Upper lobe of left lung (tissue), 6 donors: ENCODE results near the gene CBR1. TPM values are rescaled to one million over a fixed set of nuclear protein-coding genes. Genes with fewer than 3 reads are reported as not detected.
"Not testable (repeated sequence)": the region's sequence is repeated elsewhere in the genome, so short reads cannot be mapped to it uniquely, and the experiment has no call there.

Experiments
- ATAC-seq, 2 donors: fragments of 200-7000 bp; cut with Tn5 transposase; one replicate each; pipeline ENCODE4 v1.9.1; 2022; ENCODE audit warnings: mild to moderate bottlenecking in 2 of 2, moderate library complexity in 2 of 2; ENCODE audit not compliant: low FRiP score in 2 of 2
- DNase-seq, 2 donors: peaks; one replicate each; pipeline ENCODE4 v3.0.0-alpha.2; 2019 to 2020
- H3K27ac ChIP-seq, 4 donors: fragments of 200-600 bp; sonication (generic); one replicate each; pipeline ENCODE4 v1.5.1; 2016 to 2019
- H3K27me3 ChIP-seq, 4 donors: fragments of 200-600 bp; sonication (generic); one replicate each; pipeline ENCODE4 v1.5.1; 2017 to 2019
- H3K36me3 ChIP-seq, 4 donors: fragments of 200-600 bp; sonication (generic); one replicate each; pipeline ENCODE4 v1.5.1; 2016 to 2019
- H3K4me1 ChIP-seq, 4 donors: fragments of 200-600 bp; sonication (generic); one replicate each; pipeline ENCODE4 v1.5.1; 2018 to 2019
- H3K4me3 ChIP-seq, 4 donors: fragments of 200-600 bp; sonication (generic); one replicate each; pipeline ENCODE4 v1.5.1; 2017 to 2019; ENCODE audit warnings: mild to moderate bottlenecking in 2 of 4, moderate library complexity in 1 of 4
- H3K9me3 ChIP-seq, 4 donors: fragments of 200-600 bp; sonication (generic); one replicate each; pipeline ENCODE4 v1.5.1; 2018 to 2019
- EP300 ChIP-seq, 4 donors: sonication (generic); formaldehyde crosslinking; IDR thresholded peaks; one replicate each; pipeline ENCODE4 v1.5.1; 2017; ENCODE audit warnings: antibody characterized with exemption in 4 of 4, control low read depth in 2 of 4
- POLR2A ChIP-seq, 4 donors: fragments of 450-650 bp; IDR thresholded peaks; one replicate each; pipeline ENCODE4 v1.5.1; 2016 to 2017; ENCODE audit warnings: antibody characterized with exemption in 4 of 4, mild to moderate bottlenecking in 2 of 4
- POLR2AphosphoS5 ChIP-seq, 2 donors: sonication (generic); formaldehyde crosslinking; IDR thresholded peaks; one replicate each; pipeline ENCODE4 v1.5.1; 2017; ENCODE audit warnings: antibody characterized with exemption in 2 of 2
- WGBS, 2 donors: methylation state at CpG; one replicate each; pipeline ENCODE4 v1.1.5; 2017 to 2018; 5-methylcytosine and 5-hydroxymethylcytosine counted together
- total RNA-seq, 6 donors: library from RNA; depleted of rRNA in 4 of 6; stranded (reverse); fragments of >200 nt in 4 of 6; gene quantifications; one replicate each; pipeline versions ENCODE4 v1.1.0 to v1.2.1, GENCODE V29; 2016 to 2021
- TF ChIP-seq, protein P1 (sequence below), 6 experiments: fragments of 450-650 bp in 4 of 6; fragments of 200-600 bp in 2 of 6; sonication (generic) in 2 of 6; IDR thresholded peaks; one replicate each; pipeline ENCODE4 v1.5.1; 2016 to 2019; ENCODE audit warnings: antibody characterized with exemption in 6 of 6
- donor health status: DM: no; HTN: no; CAD: no; lungs with moderate emphysema.
- donor health status: DM: no; HTN: yes; CAD: no; lungs with severe emphysema.

The CBR1 gene
- total RNA-seq, 6 donors from 2014 or later: 62.6 to 322 (median 106) TPM

GRCh38 chr21:36098182-36098532 lies 28.3 kb downstream of the CBR1 start:
- no peak for ATAC-seq
- 63 to 75% methylated on average over 2 of the region's 2 CpGs for WGBS, 2 donors
- TF ChIP-seq, protein P1, sequence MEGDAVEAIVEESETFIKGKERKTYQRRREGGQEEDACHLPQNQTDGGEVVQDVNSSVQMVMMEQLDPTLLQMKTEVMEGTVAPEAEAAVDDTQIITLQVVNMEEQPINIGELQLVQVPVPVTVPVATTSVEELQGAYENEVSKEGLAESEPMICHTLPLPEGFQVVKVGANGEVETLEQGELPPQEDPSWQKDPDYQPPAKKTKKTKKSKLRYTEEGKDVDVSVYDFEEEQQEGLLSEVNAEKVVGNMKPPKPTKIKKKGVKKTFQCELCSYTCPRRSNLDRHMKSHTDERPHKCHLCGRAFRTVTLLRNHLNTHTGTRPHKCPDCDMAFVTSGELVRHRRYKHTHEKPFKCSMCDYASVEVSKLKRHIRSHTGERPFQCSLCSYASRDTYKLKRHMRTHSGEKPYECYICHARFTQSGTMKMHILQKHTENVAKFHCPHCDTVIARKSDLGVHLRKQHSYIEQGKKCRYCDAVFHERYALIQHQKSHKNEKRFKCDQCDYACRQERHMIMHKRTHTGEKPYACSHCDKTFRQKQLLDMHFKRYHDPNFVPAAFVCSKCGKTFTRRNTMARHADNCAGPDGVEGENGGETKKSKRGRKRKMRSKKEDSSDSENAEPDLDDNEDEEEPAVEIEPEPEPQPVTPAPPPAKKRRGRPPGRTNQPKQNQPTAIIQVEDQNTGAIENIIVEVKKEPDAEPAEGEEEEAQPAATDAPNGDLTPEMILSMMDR (IDR thresholded peaks at IDR 0.05): no peak
- TF ChIP-seq EP300 (IDR thresholded peaks at IDR 0.05): no peak
- TF ChIP-seq POLR2A (IDR thresholded peaks at IDR 0.05): no peak
- no peak for TF ChIP-seq POLR2AphosphoS5 (IDR thresholded peaks at IDR 0.05)

GRCh38 chr21:36099000-36099399 lies 29.2 kb downstream of the CBR1 start:
- H3K36me3 ChIP-seq: no peaks in the 10 kb centered on the region
- TF ChIP-seq, protein P1 (IDR thresholded peaks at IDR 0.05): no peak
- TF ChIP-seq POLR2A (IDR thresholded peaks at IDR 0.05) (no peak), POLR2AphosphoS5 (IDR thresholded peaks at IDR 0.05) (no peak), EP300 (IDR thresholded peaks at IDR 0.05) (no peak)
- H3K27me3 ChIP-seq: no peaks in the 10 kb centered on the region
- DNase-seq: no peak
- no peak overlapping the region for H3K27ac ChIP-seq
- no peak overlapping the region for H3K4me3 ChIP-seq
- H3K9me3 ChIP-seq: peaks cover 0 to 1% (median 0%) of the 10 kb centered on the region in 4 donors
- WGBS, 2 donors: 95 to 96% methylated on average over 3 of the region's 3 CpGs
- H3K4me1 ChIP-seq: no peaks in the 10 kb centered on the region
- no peak for ATAC-seq

More at GRCh38 chr21:36098182-36098532, 28.3 kb downstream of the CBR1 start:
- H3K36me3 ChIP-seq: no peaks in the 10 kb centered on the region
- H3K27ac ChIP-seq: no peak overlapping the region
- peaks cover 0 to 10% (median 3%) of the 10 kb centered on the region in 4 donors for H3K9me3 ChIP-seq
- H3K27me3 ChIP-seq: no peaks in the 10 kb centered on the region
- DNase-seq: no peak
- no peak overlapping the region for H3K4me3 ChIP-seq
- H3K4me1 ChIP-seq: no peaks in the 10 kb centered on the region

- H3K9me3 ChIP-seq, H3K4me3 ChIP-seq, H3K27me3 ChIP-seq, H3K4me1 ChIP-seq, DNase-seq, H3K36me3 ChIP-seq, H3K27ac ChIP-seq, ATAC-seq: not testable (repeated sequence)
- WGBS, 2 donors: 58 to 59% methylated on average over 13 of the region's 13 CpGs
Measured at GRCh38 chr21:36099695-36100211, 29.9 kb downstream of the CBR1 start.

GRCh38 chr21:36100971-36101641 lies 31.3 kb downstream of the CBR1 start:
- no peak for ATAC-seq
- no peaks in the 10 kb centered on the region for H3K36me3 ChIP-seq
- H3K4me3 ChIP-seq: no peak overlapping the region
- no peak for DNase-seq
- no peaks in the 10 kb centered on the region for H3K27me3 ChIP-seq
- TF ChIP-seq EP300 (IDR thresholded peaks at IDR 0.05): no peak
- no peak for TF ChIP-seq POLR2A (IDR thresholded peaks at IDR 0.05)
- TF ChIP-seq, protein P1 (IDR thresholded peaks at IDR 0.05): no peak
- TF ChIP-seq POLR2AphosphoS5 (IDR thresholded peaks at IDR 0.05): no peak
- H3K4me1 ChIP-seq: peaks cover 0 to 8% (median 0%) of the 10 kb centered on the region in 4 donors
- H3K27ac ChIP-seq: no peak overlapping the region
- no peaks in the 10 kb centered on the region for H3K9me3 ChIP-seq
- WGBS, 2 donors: 71 to 75% methylated on average over 6 of the region's 6 CpGs

DNA sequence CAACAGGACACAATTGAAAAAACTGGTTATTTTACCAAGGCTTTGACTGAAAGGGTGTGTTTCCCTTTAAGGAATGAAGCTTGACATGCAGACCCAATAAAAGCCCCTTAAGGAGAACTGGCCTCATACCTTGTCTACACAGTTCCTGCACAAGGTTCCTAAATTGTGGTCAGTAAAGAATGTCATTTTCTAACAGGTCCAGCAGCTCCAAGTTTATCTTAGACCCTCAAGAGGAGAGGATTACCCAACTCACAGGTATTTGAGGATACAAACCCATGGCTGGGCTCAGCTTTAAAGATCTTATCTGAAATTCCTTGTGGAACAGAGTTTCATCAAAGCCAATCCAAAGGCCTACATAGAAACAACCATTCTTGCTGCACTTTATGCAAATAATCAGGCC lies 33.6 kb downstream of the CBR1 start:
- no peak for TF ChIP-seq EP300 (IDR thresholded peaks at IDR 0.05)
- TF ChIP-seq POLR2A (IDR thresholded peaks at IDR 0.05): no peak
- no peak for TF ChIP-seq POLR2AphosphoS5 (IDR thresholded peaks at IDR 0.05)
- TF ChIP-seq, protein P1 (IDR thresholded peaks at IDR 0.05): no peak
- Histone ChIP-seq H3K27me3 (no peaks in the 10 kb centered on the region), H3K36me3 (no peaks in the 10 kb centered on the region), H3K4me1 (peaks cover 0 to 8% (median 0%) of the 10 kb centered on the region in 4 donors), H3K4me3 (no peak overlapping the region), H3K27ac (no peak overlapping the region), H3K9me3 (no peaks in the 10 kb centered on the region)
- no peak for DNase-seq
- no peak for ATAC-seq
